ENCODE measurements around the gene LMOD2.

DNA sequence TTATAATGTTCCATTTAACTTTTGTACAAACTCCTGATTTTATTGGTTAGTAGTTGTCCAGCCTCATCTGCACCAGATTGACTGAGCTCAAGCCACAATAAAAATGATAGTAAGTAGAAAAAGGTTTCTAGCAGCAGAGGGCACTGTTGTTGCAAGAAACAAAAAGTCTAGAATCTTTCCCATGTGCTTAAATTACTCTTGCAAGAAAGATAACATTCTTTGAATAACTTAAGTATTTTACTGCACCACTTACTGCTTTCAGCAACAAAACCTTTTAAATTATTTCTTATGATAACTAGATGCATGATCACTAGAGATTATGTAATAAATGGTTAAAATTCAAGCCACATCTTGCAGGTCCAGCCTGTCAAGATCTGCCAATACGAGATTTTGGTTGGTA is 27.0 kb downstream of the LMOD2 start:
- TF ChIP-seq, protein P1, sequence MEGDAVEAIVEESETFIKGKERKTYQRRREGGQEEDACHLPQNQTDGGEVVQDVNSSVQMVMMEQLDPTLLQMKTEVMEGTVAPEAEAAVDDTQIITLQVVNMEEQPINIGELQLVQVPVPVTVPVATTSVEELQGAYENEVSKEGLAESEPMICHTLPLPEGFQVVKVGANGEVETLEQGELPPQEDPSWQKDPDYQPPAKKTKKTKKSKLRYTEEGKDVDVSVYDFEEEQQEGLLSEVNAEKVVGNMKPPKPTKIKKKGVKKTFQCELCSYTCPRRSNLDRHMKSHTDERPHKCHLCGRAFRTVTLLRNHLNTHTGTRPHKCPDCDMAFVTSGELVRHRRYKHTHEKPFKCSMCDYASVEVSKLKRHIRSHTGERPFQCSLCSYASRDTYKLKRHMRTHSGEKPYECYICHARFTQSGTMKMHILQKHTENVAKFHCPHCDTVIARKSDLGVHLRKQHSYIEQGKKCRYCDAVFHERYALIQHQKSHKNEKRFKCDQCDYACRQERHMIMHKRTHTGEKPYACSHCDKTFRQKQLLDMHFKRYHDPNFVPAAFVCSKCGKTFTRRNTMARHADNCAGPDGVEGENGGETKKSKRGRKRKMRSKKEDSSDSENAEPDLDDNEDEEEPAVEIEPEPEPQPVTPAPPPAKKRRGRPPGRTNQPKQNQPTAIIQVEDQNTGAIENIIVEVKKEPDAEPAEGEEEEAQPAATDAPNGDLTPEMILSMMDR (IDR thresholded peaks at IDR 0.05; ENCODE audit: low read length), result peak; percentile 85
- no peak for TF ChIP-seq EZH2 (IDR thresholded peaks at IDR 0.05; ENCODE audit: borderline replicate concordance, low read length)

All from OCI-LY1 (cell line).